Measurements from ENCODE around the gene APBA3. TPM values are rescaled to one million over a fixed set of nuclear protein-coding genes. Genes with fewer than 3 reads are reported as not detected.

APBA3 gene
- total RNA-seq, 1 experiment from 2014 or later, result 19.6 TPM

GRCh38 chr19:3782903-3783302, 21.4 kb upstream of the APBA3 start:
- Mint-ChIP-seq H3K36me3 (ENCODE audit: insufficient read depth, unreplicated experiment) (no peaks in the 10 kb centered on the region), H3K9me3 (ENCODE audit: low read depth, unreplicated experiment) (peaks cover 7% of the 10 kb centered on the region), H3K4me3 (ENCODE audit: low read depth, unreplicated experiment) (no peak overlapping the region), H3K4me1 (ENCODE audit: low read depth, unreplicated experiment) (no peaks in the 10 kb centered on the region), H3K27ac (ENCODE audit: unreplicated experiment) (no peak overlapping the region), H3K27me3 (ENCODE audit: unreplicated experiment) (peaks cover 14% of the 10 kb centered on the region)
- intact Hi-C loops (cut with micrococcal nuclease; ENCODE audit: unreplicated experiment), result no loop called here
- no peak for TF ChIP-seq CTCF (IDR thresholded peaks at IDR 0.05; ENCODE audit: unreplicated experiment)
- no peak for DNase-seq
- CTCF ChIA-PET, result no interaction called here
- BruUV-seq (replicated peaks), result no TSS peak

- CTCF ChIA-PET, result no interaction called here
- DNase-seq, result no peak
- Mint-ChIP-seq H3K9me3 (ENCODE audit: low read depth, unreplicated experiment) (peaks cover 7% of the 10 kb centered on the region), H3K36me3 (ENCODE audit: insufficient read depth, unreplicated experiment) (no peaks in the 10 kb centered on the region), H3K4me1 (ENCODE audit: low read depth, unreplicated experiment) (no peaks in the 10 kb centered on the region), H3K27me3 (ENCODE audit: unreplicated experiment) (peaks cover 14% of the 10 kb centered on the region), H3K4me3 (ENCODE audit: low read depth, unreplicated experiment) (no peak overlapping the region), H3K27ac (ENCODE audit: unreplicated experiment) (no peak overlapping the region)
- no TSS peak for BruUV-seq (replicated peaks)
- intact Hi-C loops (cut with micrococcal nuclease; ENCODE audit: unreplicated experiment), result no loop called here
- TF ChIP-seq CTCF (IDR thresholded peaks at IDR 0.05; ENCODE audit: unreplicated experiment), result no peak
Measured at GRCh38 chr19:3782330-3782729, 20.8 kb upstream of the APBA3 start.

- TF ChIP-seq CTCF (IDR thresholded peaks at IDR 0.05; ENCODE audit: unreplicated experiment), result no peak
- no TSS peak for BruUV-seq (replicated peaks)
- no peak overlapping the region for H3K4me3 Mint-ChIP-seq (ENCODE audit: low read depth, unreplicated experiment)
- H3K27ac Mint-ChIP-seq (ENCODE audit: unreplicated experiment), result no peak overlapping the region
- intact Hi-C loops (cut with micrococcal nuclease; ENCODE audit: unreplicated experiment), result no loop called here
- H3K27me3 Mint-ChIP-seq (ENCODE audit: unreplicated experiment), result peaks cover 18% of the 10 kb centered on the region
- CTCF ChIA-PET, result no interaction called here
- no peaks in the 10 kb centered on the region for H3K36me3 Mint-ChIP-seq (ENCODE audit: insufficient read depth, unreplicated experiment)
- no peak for DNase-seq
- H3K4me1 Mint-ChIP-seq (ENCODE audit: low read depth, unreplicated experiment), result no peaks in the 10 kb centered on the region
- H3K9me3 Mint-ChIP-seq (ENCODE audit: low read depth, unreplicated experiment), result peaks cover 7% of the 10 kb centered on the region
Measured at GRCh38 chr19:3781603-3782002, 20.1 kb upstream of the APBA3 start.

GRCh38 chr19:3780786-3781304, 19.4 kb upstream of the APBA3 start:
- intact Hi-C loops (cut with micrococcal nuclease; ENCODE audit: unreplicated experiment), result no loop called here
- H3K27ac Mint-ChIP-seq (ENCODE audit: unreplicated experiment), result no peak overlapping the region
- H3K4me3 Mint-ChIP-seq (ENCODE audit: low read depth, unreplicated experiment), result no peak overlapping the region
- CTCF ChIA-PET, result no interaction called here
- peaks cover 7% of the 10 kb centered on the region for H3K9me3 Mint-ChIP-seq (ENCODE audit: low read depth, unreplicated experiment)
- no TSS peak for BruUV-seq (replicated peaks)
- no peak for TF ChIP-seq CTCF (IDR thresholded peaks at IDR 0.05; ENCODE audit: unreplicated experiment)
- H3K36me3 Mint-ChIP-seq (ENCODE audit: insufficient read depth, unreplicated experiment), result no peaks in the 10 kb centered on the region
- H3K27me3 Mint-ChIP-seq (ENCODE audit: unreplicated experiment), result peaks cover 26% of the 10 kb centered on the region
- no peaks in the 10 kb centered on the region for H3K4me1 Mint-ChIP-seq (ENCODE audit: low read depth, unreplicated experiment)
- no peak for DNase-seq
